ENCODE data around the gene FGF5.

- no peak for TF ChIP-seq EZH2 (IDR thresholded peaks at IDR 0.05)
- TF ChIP-seq POLR2AphosphoS5 (IDR thresholded peaks at IDR 0.05; ENCODE audit: borderline replicate concordance, low read depth, low read length): no peak
- no peak for TF ChIP-seq FOXP2 (optimal IDR thresholded peaks at IDR 0.05; ENCODE audit: control extremely low read depth, extremely low read length, insufficient read depth)
These were observed 73.6 kb downstream of the FGF5 start for GRCh38 chr4:80340036-80340435.
